Peyer's patch (tissue), 4 donors: ENCODE data around the gene DNAJC15. TPM values are rescaled to one million over a fixed set of nuclear protein-coding genes. Genes with fewer than 3 reads are reported as not detected.
"Not testable (repeated sequence)": the region's sequence is repeated elsewhere in the genome, so short reads cannot be mapped to it uniquely, and the experiment has no call there.

Experiments used
- DNase-seq, 3 donors: peaks; one replicate each; pipeline ENCODE4 v3.0.0-alpha.2; 2017 to 2019
- H3K27ac ChIP-seq, 4 donors: fragments of 200-600 bp; sonication (generic); one replicate each; pipeline ENCODE4 v1.5.1; 2016 to 2019
- H3K27me3 ChIP-seq, 2 donors: fragments of 200-600 bp; sonication (generic); one replicate each; pipeline ENCODE4 v1.5.1; 2019
- H3K36me3 ChIP-seq, 3 donors: fragments of 200-600 bp; sonication (generic); one replicate each; pipeline ENCODE4 v1.5.1; 2016 to 2019
- H3K4me1 ChIP-seq, 4 donors: fragments of 200-600 bp; sonication (generic); one replicate each; pipeline ENCODE4 v1.5.1; 2016 to 2019
- H3K4me3 ChIP-seq, 4 donors: fragments of 200-600 bp; sonication (generic); 1 replicate in 3 of 4; 2 replicates in 1 of 4; pipeline ENCODE4 v1.5.1; 2016 to 2019; ENCODE audit warnings: mild to moderate bottlenecking in 1 of 4
- H3K9me3 ChIP-seq, 4 donors: fragments of 200-600 bp; sonication (generic); one replicate each; pipeline ENCODE4 v1.5.1; 2016 to 2019; ENCODE audit warnings: mild to moderate bottlenecking in 1 of 4
- POLR2A ChIP-seq, 2 donors: fragments of 450-650 bp; IDR thresholded peaks; one replicate each; pipeline ENCODE4 v1.5.1; 2017; ENCODE audit warnings: antibody characterized with exemption in 2 of 2, mild to moderate bottlenecking in 2 of 2, moderate library complexity in 2 of 2
- total RNA-seq, 4 donors: library from RNA; depleted of rRNA; stranded (reverse); fragments of >200 nt; gene quantifications; one replicate each; pipeline ENCODE4 v1.1.0, GENCODE V29; 2016
- TF ChIP-seq, protein P1 (sequence below), 6 experiments: fragments of 450-650 bp in 4 of 6; fragments of 200-600 bp in 2 of 6; sonication (generic) in 1 of 6; IDR thresholded peaks; one replicate each; pipeline ENCODE4 v1.5.1; 2017 to 2019; ENCODE audit warnings: antibody characterized with exemption in 6 of 6, mild to moderate bottlenecking in 3 of 6, moderate library complexity in 1 of 6

The DNAJC15 gene
- total RNA-seq, 4 donors from 2014 or later = 5.8 to 27.5 (median 11.9) TPM

- Histone ChIP-seq H3K9me3 (no peaks in the 10 kb centered on the region), H3K27ac (peak overlapping the region; percentile 80 to 83 (median 82)), H3K4me3 (peak overlapping the region; percentile 38 to 61 (median 46)), H3K27me3 (no peaks in the 10 kb centered on the region), H3K4me1 (peaks cover 0 to 32% (median 14%) of the 10 kb centered on the region in 4 donors), H3K36me3 (no peaks in the 10 kb centered on the region)
- DNase-seq = no peak
- TF ChIP-seq, protein P1, sequence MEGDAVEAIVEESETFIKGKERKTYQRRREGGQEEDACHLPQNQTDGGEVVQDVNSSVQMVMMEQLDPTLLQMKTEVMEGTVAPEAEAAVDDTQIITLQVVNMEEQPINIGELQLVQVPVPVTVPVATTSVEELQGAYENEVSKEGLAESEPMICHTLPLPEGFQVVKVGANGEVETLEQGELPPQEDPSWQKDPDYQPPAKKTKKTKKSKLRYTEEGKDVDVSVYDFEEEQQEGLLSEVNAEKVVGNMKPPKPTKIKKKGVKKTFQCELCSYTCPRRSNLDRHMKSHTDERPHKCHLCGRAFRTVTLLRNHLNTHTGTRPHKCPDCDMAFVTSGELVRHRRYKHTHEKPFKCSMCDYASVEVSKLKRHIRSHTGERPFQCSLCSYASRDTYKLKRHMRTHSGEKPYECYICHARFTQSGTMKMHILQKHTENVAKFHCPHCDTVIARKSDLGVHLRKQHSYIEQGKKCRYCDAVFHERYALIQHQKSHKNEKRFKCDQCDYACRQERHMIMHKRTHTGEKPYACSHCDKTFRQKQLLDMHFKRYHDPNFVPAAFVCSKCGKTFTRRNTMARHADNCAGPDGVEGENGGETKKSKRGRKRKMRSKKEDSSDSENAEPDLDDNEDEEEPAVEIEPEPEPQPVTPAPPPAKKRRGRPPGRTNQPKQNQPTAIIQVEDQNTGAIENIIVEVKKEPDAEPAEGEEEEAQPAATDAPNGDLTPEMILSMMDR (IDR thresholded peaks at IDR 0.05) = no peak
- TF ChIP-seq POLR2A (IDR thresholded peaks at IDR 0.05) = no peak
Measured at GRCh38 chr13:43054803-43055802, 31.7 kb downstream of the DNAJC15 start.

- Histone ChIP-seq H3K27ac (peak overlapping the region; percentile 18 to 48 (median 36)), H3K9me3 (no peaks in the 10 kb centered on the region), H3K4me3 (no peak overlapping the region), H3K4me1 (peaks cover 0 to 32% (median 14%) of the 10 kb centered on the region in 4 donors), H3K27me3 (no peaks in the 10 kb centered on the region), H3K36me3 (no peaks in the 10 kb centered on the region)
- DNase-seq = peak in 2 of 3 donors; percentile 31 to 58
- TF ChIP-seq, protein P1 (IDR thresholded peaks at IDR 0.05) = no peak
- TF ChIP-seq POLR2A (IDR thresholded peaks at IDR 0.05) = no peak
Measured at GRCh38 chr13:43057653-43058317, 34.4 kb downstream of the DNAJC15 start.

GRCh38 chr13:43058318-43058674 lies 34.9 kb downstream of the DNAJC15 start:
- Histone ChIP-seq H3K4me1 (peaks cover 0 to 30% (median 14%) of the 10 kb centered on the region in 4 donors), H3K36me3 (no peaks in the 10 kb centered on the region), H3K27me3 (no peaks in the 10 kb centered on the region), H3K27ac (peak overlapping the region; percentile 18 to 48 (median 36)), H3K9me3 (no peaks in the 10 kb centered on the region), H3K4me3 (no peak overlapping the region)
- peak in 1 of 3 donors; percentile 63 for DNase-seq
- TF ChIP-seq, protein P1 (IDR thresholded peaks at IDR 0.05) = no peak
- TF ChIP-seq POLR2A (IDR thresholded peaks at IDR 0.05) = no peak

- no peak for DNase-seq
- Histone ChIP-seq H3K36me3 (no peaks in the 10 kb centered on the region), H3K27me3 (no peaks in the 10 kb centered on the region), H3K4me3 (no peak overlapping the region), H3K9me3 (no peaks in the 10 kb centered on the region), H3K27ac (no peak overlapping the region), H3K4me1 (peaks cover 0 to 25% (median 14%) of the 10 kb centered on the region in 4 donors)
- no peak for TF ChIP-seq POLR2A (IDR thresholded peaks at IDR 0.05)
- TF ChIP-seq, protein P1 (IDR thresholded peaks at IDR 0.05) = no peak
Measured at GRCh38 chr13:43058831-43059230, 35.4 kb downstream of the DNAJC15 start.

DNA sequence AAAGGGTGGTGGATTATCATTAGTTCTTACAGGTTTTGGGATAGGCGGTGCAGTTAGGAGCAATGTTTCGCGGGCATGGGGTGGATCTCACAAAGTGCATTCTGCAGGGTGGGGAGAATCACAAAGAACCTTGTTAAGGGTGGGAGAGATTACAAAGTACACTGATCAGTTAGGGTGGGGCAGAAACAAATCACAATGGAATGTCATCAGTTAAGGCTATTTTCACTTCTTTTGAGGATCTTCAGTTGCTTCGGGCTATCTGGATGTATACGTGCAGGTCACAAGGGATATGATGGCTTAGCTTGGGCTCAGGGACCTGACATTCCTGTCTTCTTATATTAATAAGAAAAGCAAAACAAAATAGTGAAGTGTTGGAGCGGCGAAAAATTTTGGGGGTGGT lies 36.4 kb downstream of the DNAJC15 start:
- not testable (repeated sequence) for H3K4me3 ChIP-seq, H3K27me3 ChIP-seq, H3K36me3 ChIP-seq, H3K27ac ChIP-seq, H3K9me3 ChIP-seq, DNase-seq
- H3K4me1 ChIP-seq = peaks cover 0 to 18% (median 12%) of the 10 kb centered on the region in 4 donors

GRCh38 chr13:43060806-43061205 lies 37.4 kb downstream of the DNAJC15 start:
- not testable (repeated sequence) for H3K27ac ChIP-seq, H3K9me3 ChIP-seq, H3K36me3 ChIP-seq, H3K4me3 ChIP-seq, H3K27me3 ChIP-seq, DNase-seq
- H3K4me1 ChIP-seq = peaks cover 0 to 18% (median 10%) of the 10 kb centered on the region in 4 donors
